ENCODE measurements around the gene CAMTA1. TPM values are rescaled to one million over a fixed set of nuclear protein-coding genes. Genes with fewer than 3 reads are reported as not detected.

Gene CAMTA1
- total RNA-seq, 5 donors from 2014 or later (not counting 1 experiment from before 2014, with no cell fraction given) = 29.7 to 37.4 (median 34.6) TPM

- ChIA-PET CTCF (no interaction called here), POLR2A (no interaction called here)
- Histone ChIP-seq H3K9me3 (no peaks in the 10 kb centered on the region), H3K4me1 (ENCODE audit: control insufficient read depth in 1 of 2, extremely low read depth in 1 of 2, insufficient read depth in 2 of 2, low read length in 2 of 2) (no peaks in the 10 kb centered on the region), H3K27me3 (replicated peaks in 1 of 2; ENCODE audit: control insufficient read depth in 2 of 2, extremely low read depth in 1 of 2, insufficient read depth in 2 of 2, low read length in 1 of 2) (peaks cover 0 to 14% of the 10 kb centered on the region in 2 experiments), H3K36me3 (ENCODE audit: control insufficient read depth in 2 of 2, extremely low read depth in 1 of 2, insufficient read depth in 1 of 2, low read length in 1 of 2) (no peaks in the 10 kb centered on the region), H3K27ac (ENCODE audit: low read length) (no peak overlapping the region), H3K4me3 (ENCODE audit: control insufficient read depth in 1 of 2, extremely low read depth in 1 of 2, low read length in 1 of 2) (no peak overlapping the region)
- ATAC-seq (replicated peaks in 1 of 4) (no peak), DNase-seq (no peak)
- Mint-ChIP-seq H3K9me3 (no peaks in the 10 kb centered on the region), H3K36me3 (no peaks in the 10 kb centered on the region), H3K4me1 (no peaks in the 10 kb centered on the region), H3K27ac (no peak overlapping the region), H3K4me3 (no peak overlapping the region), H3K27me3 (peaks cover 4 to 6% of the 10 kb centered on the region in 2 donors)
- WGBS (ENCODE audit: insufficient coverage) = 86% methylated on average over 8 of the region's 10 CpGs
Measured at GRCh38 chr1:7008331-7008730, 223.1 kb downstream of the CAMTA1 start.

- CTCF ChIA-PET = no interaction called here
- 84% methylated on average over 17 of the region's 18 CpGs for WGBS (ENCODE audit: insufficient coverage)
- Mint-ChIP-seq H3K4me1 (no peaks in the 10 kb centered on the region), H3K27ac (no peak overlapping the region), H3K4me3 (no peak overlapping the region), H3K9me3 (no peaks in the 10 kb centered on the region), H3K36me3 (no peaks in the 10 kb centered on the region), H3K27me3 (peaks cover 0 to 10% of the 10 kb centered on the region in 2 donors)
- no peak for ATAC-seq (replicated peaks in 1 of 4)
- no peaks in the 10 kb centered on the region for H3K36me3 ChIP-seq (ENCODE audit: control insufficient read depth in 2 of 2, extremely low read depth in 1 of 2, insufficient read depth in 1 of 2, low read length in 1 of 2)
- no peaks in the 10 kb centered on the region for H3K4me1 ChIP-seq (ENCODE audit: control insufficient read depth in 1 of 2, extremely low read depth in 1 of 2, insufficient read depth in 2 of 2, low read length in 2 of 2)
- POLR2A ChIA-PET = no interaction called here
- H3K9me3 ChIP-seq = no peaks in the 10 kb centered on the region
- no peak overlapping the region for H3K4me3 ChIP-seq (ENCODE audit: control insufficient read depth in 1 of 2, extremely low read depth in 1 of 2, low read length in 1 of 2)
- H3K27ac ChIP-seq (ENCODE audit: low read length) = no peak overlapping the region
- DNase-seq = no peak
- H3K27me3 ChIP-seq (replicated peaks in 1 of 2; ENCODE audit: control insufficient read depth in 2 of 2, extremely low read depth in 1 of 2, insufficient read depth in 2 of 2, low read length in 1 of 2) = peaks cover 0 to 22% of the 10 kb centered on the region in 2 experiments
Measured at GRCh38 chr1:7008975-7009740, 223.9 kb downstream of the CAMTA1 start.

GRCh38 chr1:7009741-7010525, 224.7 kb downstream of the CAMTA1 start:
- no peaks in the 10 kb centered on the region for H3K4me1 Mint-ChIP-seq
- H3K4me3 Mint-ChIP-seq = no peak overlapping the region
- no peaks in the 10 kb centered on the region for H3K9me3 ChIP-seq
- no peak overlapping the region for H3K4me3 ChIP-seq (ENCODE audit: control insufficient read depth in 1 of 2, extremely low read depth in 1 of 2, low read length in 1 of 2)
- peaks cover 0 to 25% of the 10 kb centered on the region in 2 experiments for H3K27me3 ChIP-seq (replicated peaks in 1 of 2; ENCODE audit: control insufficient read depth in 2 of 2, extremely low read depth in 1 of 2, insufficient read depth in 2 of 2, low read length in 1 of 2)
- no peaks in the 10 kb centered on the region for H3K4me1 ChIP-seq (ENCODE audit: control insufficient read depth in 1 of 2, extremely low read depth in 1 of 2, insufficient read depth in 2 of 2, low read length in 2 of 2)
- no peak overlapping the region for H3K27ac ChIP-seq (ENCODE audit: low read length)
- DNase-seq = no peak
- WGBS (ENCODE audit: insufficient coverage) = 58% methylated on average over 14 of the region's 16 CpGs
- H3K27me3 Mint-ChIP-seq = peaks cover 0 to 10% of the 10 kb centered on the region in 2 donors
- ChIA-PET POLR2A (no interaction called here), CTCF (no interaction called here)
- no peak for ATAC-seq (replicated peaks in 1 of 4)
- no peaks in the 10 kb centered on the region for H3K36me3 ChIP-seq (ENCODE audit: control insufficient read depth in 2 of 2, extremely low read depth in 1 of 2, insufficient read depth in 1 of 2, low read length in 1 of 2)
- H3K36me3 Mint-ChIP-seq = no peaks in the 10 kb centered on the region
- no peak overlapping the region for H3K27ac Mint-ChIP-seq
- H3K9me3 Mint-ChIP-seq = no peaks in the 10 kb centered on the region

- ChIA-PET POLR2A (no interaction called here), CTCF (no interaction called here)
- WGBS (ENCODE audit: insufficient coverage) = 63% methylated on average over 2 of the region's 13 CpGs
- peaks cover 0 to 12% of the 10 kb centered on the region in 2 donors for H3K27me3 Mint-ChIP-seq
- no peaks in the 10 kb centered on the region for H3K36me3 ChIP-seq (ENCODE audit: control insufficient read depth in 2 of 2, extremely low read depth in 1 of 2, insufficient read depth in 1 of 2, low read length in 1 of 2)
- no peaks in the 10 kb centered on the region for H3K9me3 Mint-ChIP-seq
- H3K27ac Mint-ChIP-seq = no peak overlapping the region
- ATAC-seq (replicated peaks in 1 of 4) = no peak
- no peaks in the 10 kb centered on the region for H3K4me1 ChIP-seq (ENCODE audit: control insufficient read depth in 1 of 2, extremely low read depth in 1 of 2, insufficient read depth in 2 of 2, low read length in 2 of 2)
- no peaks in the 10 kb centered on the region for H3K36me3 Mint-ChIP-seq
- H3K4me3 Mint-ChIP-seq = no peak overlapping the region
- H3K4me3 ChIP-seq (ENCODE audit: control insufficient read depth in 1 of 2, extremely low read depth in 1 of 2, low read length in 1 of 2) = no peak overlapping the region
- no peak for DNase-seq
- H3K27me3 ChIP-seq (replicated peaks in 1 of 2; ENCODE audit: control insufficient read depth in 2 of 2, extremely low read depth in 1 of 2, insufficient read depth in 2 of 2, low read length in 1 of 2) = peaks cover 0 to 25% of the 10 kb centered on the region in 2 experiments
- H3K9me3 ChIP-seq = no peaks in the 10 kb centered on the region
- H3K4me1 Mint-ChIP-seq = no peaks in the 10 kb centered on the region
- H3K27ac ChIP-seq (ENCODE audit: low read length) = no peak overlapping the region
Measured at GRCh38 chr1:7010534-7011200, 225.4 kb downstream of the CAMTA1 start.

GRCh38 chr1:7011826-7012225, 226.6 kb downstream of the CAMTA1 start:
- no peak for ATAC-seq (replicated peaks in 1 of 4)
- H3K27ac Mint-ChIP-seq = no peak overlapping the region
- H3K27me3 ChIP-seq (replicated peaks in 1 of 2; ENCODE audit: control insufficient read depth in 2 of 2, extremely low read depth in 1 of 2, insufficient read depth in 2 of 2, low read length in 1 of 2) = peaks cover 0 to 27% of the 10 kb centered on the region in 2 experiments
- DNase-seq = no peak
- H3K4me1 Mint-ChIP-seq = no peaks in the 10 kb centered on the region
- no peaks in the 10 kb centered on the region for H3K4me1 ChIP-seq (ENCODE audit: control insufficient read depth in 1 of 2, extremely low read depth in 1 of 2, insufficient read depth in 2 of 2, low read length in 2 of 2)
- no peak overlapping the region for H3K27ac ChIP-seq (ENCODE audit: low read length)
- ChIA-PET POLR2A (no interaction called here), CTCF (no interaction called here)
- H3K36me3 ChIP-seq (ENCODE audit: control insufficient read depth in 2 of 2, extremely low read depth in 1 of 2, insufficient read depth in 1 of 2, low read length in 1 of 2) = no peaks in the 10 kb centered on the region
- H3K27me3 Mint-ChIP-seq = peaks cover 0 to 8% of the 10 kb centered on the region in 2 donors
- no peaks in the 10 kb centered on the region for H3K9me3 ChIP-seq
- no peaks in the 10 kb centered on the region for H3K36me3 Mint-ChIP-seq
- no peak overlapping the region for H3K4me3 Mint-ChIP-seq
- no peaks in the 10 kb centered on the region for H3K9me3 Mint-ChIP-seq
- H3K4me3 ChIP-seq (ENCODE audit: control insufficient read depth in 1 of 2, extremely low read depth in 1 of 2, low read length in 1 of 2) = no peak overlapping the region
- WGBS (ENCODE audit: insufficient coverage) = 87% methylated on average over 7 of the region's 9 CpGs

GRCh38 chr1:7012461-7012924, 227.2 kb downstream of the CAMTA1 start:
- no peak for ATAC-seq (replicated peaks in 1 of 4)
- Histone ChIP-seq H3K27ac (ENCODE audit: low read length) (no peak overlapping the region), H3K36me3 (ENCODE audit: control insufficient read depth in 2 of 2, extremely low read depth in 1 of 2, insufficient read depth in 1 of 2, low read length in 1 of 2) (no peaks in the 10 kb centered on the region), H3K27me3 (replicated peaks in 1 of 2; ENCODE audit: control insufficient read depth in 2 of 2, extremely low read depth in 1 of 2, insufficient read depth in 2 of 2, low read length in 1 of 2) (peaks cover 0 to 21% of the 10 kb centered on the region in 2 experiments), H3K4me1 (ENCODE audit: control insufficient read depth in 1 of 2, extremely low read depth in 1 of 2, insufficient read depth in 2 of 2, low read length in 2 of 2) (no peaks in the 10 kb centered on the region), H3K9me3 (no peaks in the 10 kb centered on the region), H3K4me3 (ENCODE audit: control insufficient read depth in 1 of 2, extremely low read depth in 1 of 2, low read length in 1 of 2) (no peak overlapping the region)
- 79% methylated on average over 14 of the region's 14 CpGs for WGBS (ENCODE audit: insufficient coverage)
- POLR2A ChIA-PET = no interaction called here
- H3K4me1 Mint-ChIP-seq = no peaks in the 10 kb centered on the region
- CTCF ChIA-PET = no interaction called here
- no peaks in the 10 kb centered on the region for H3K36me3 Mint-ChIP-seq
- no peaks in the 10 kb centered on the region for H3K9me3 Mint-ChIP-seq
- no peak overlapping the region for H3K27ac Mint-ChIP-seq
- DNase-seq = no peak
- no peak overlapping the region for H3K4me3 Mint-ChIP-seq
- peaks cover 0 to 8% of the 10 kb centered on the region in 2 donors for H3K27me3 Mint-ChIP-seq

All from T-cell (primary cell).